Measurements from ENCODE around the gene CGA.

GRCh38 chr6:87115402-87116135 is 20.7 kb upstream of the CGA start:
- TF ChIP-seq CTCF (optimal IDR thresholded peaks at IDR 0.05 in 1 of 3, IDR thresholded peaks at IDR 0.05 in 1 of 3, conservative IDR thresholded peaks at IDR 0.05 in 1 of 3; ENCODE audit: extremely low read depth in 1 of 3, insufficient read depth in 2 of 3, low read length in 3 of 3), result no peak
- TF ChIP-seq EZH2 (IDR thresholded peaks at IDR 0.05; ENCODE audit: low read length), result no peak
